HG02973 (cell line): ENCODE measurements around the gene SPEN.

Experiments
- ATAC-seq: cut with Tn5 transposase; IDR thresholded peaks from one replicate; pipeline ENCODE4 v1.9.1; 2021; ENCODE audit warnings: moderate library complexity; ENCODE audit not compliant: unreplicated experiment

The SPEN gene

GRCh38 chr1:15945011-15945831 lies 97.7 kb downstream of the SPEN start:
- ATAC-seq, result no peak

GRCh38 chr1:15945832-15946448 lies 98.4 kb downstream of the SPEN start:
- ATAC-seq, result no peak

GRCh38 chr1:15946571-15947381 lies 99.3 kb downstream of the SPEN start:
- no peak for ATAC-seq

GRCh38 chr1:15947382-15948090 lies 100.0 kb downstream of the SPEN start:
- no peak for ATAC-seq

- no peak for ATAC-seq
Observed at GRCh38 chr1:15948091-15948591, 100.6 kb downstream of the SPEN start.

GRCh38 chr1:15948595-15949452 lies 101.3 kb downstream of the SPEN start:
- ATAC-seq, result no peak

- peak; percentile 74 for ATAC-seq
Observed at GRCh38 chr1:15949453-15950245, 102.1 kb downstream of the SPEN start.

- no peak for ATAC-seq
Observed at GRCh38 chr1:15950302-15950701, 102.8 kb downstream of the SPEN start.

GRCh38 chr1:15950763-15951295 lies 103.3 kb downstream of the SPEN start:
- no peak for ATAC-seq

- no peak for ATAC-seq
Observed at GRCh38 chr1:15951341-15952153, 104.0 kb downstream of the SPEN start.

- no peak for ATAC-seq
Observed at GRCh38 chr1:15952317-15953258, 105.1 kb downstream of the SPEN start.

- ATAC-seq, result no peak
Observed at GRCh38 chr1:15953294-15953771, 105.8 kb downstream of the SPEN start.

- ATAC-seq, result no peak
Observed at GRCh38 chr1:15953791-15954241, 106.3 kb downstream of the SPEN start.

- no peak for ATAC-seq
Observed at GRCh38 chr1:15954316-15954715, 106.8 kb downstream of the SPEN start.

- ATAC-seq, result no peak
Observed at GRCh38 chr1:15955552-15955951, 108.0 kb downstream of the SPEN start.

GRCh38 chr1:15956150-15956549 lies 108.6 kb downstream of the SPEN start:
- no peak for ATAC-seq
